Measurements from ENCODE around the gene OSTM1. TPM values are rescaled to one million over a fixed set of nuclear protein-coding genes. Genes with fewer than 3 reads are reported as not detected.

Gene OSTM1
- total RNA-seq, 1 experiment from 2014 or later = 277 TPM

- no peaks in the 10 kb centered on the region for H3K4me1 ChIP-seq (ENCODE audit: control insufficient read depth, insufficient read depth, low read length)
- DNase-seq (ENCODE audit: low read depth, low spot score) (no peak), ATAC-seq (peak; percentile 33)
- CTCF ChIA-PET = interaction anchor here (0.6 kb wide), 1 partner anchor 505 kb away, joined by 8 read pairs; no protein-coding TSS in a partner anchor
- no peak overlapping the region for H3K27ac ChIP-seq (ENCODE audit: low read length)
- no peak overlapping the region for H3K4me3 ChIP-seq (ENCODE audit: low read depth in 2 of 2, low read length in 2 of 2)
- no peaks in the 10 kb centered on the region for H3K27me3 ChIP-seq (ENCODE audit: control insufficient read depth, insufficient read depth, low read length)
- in situ Hi-C loops (cut with HindIII; ENCODE audit: low pct_unique_long_range_greater_than_20kb, low sequenced_read_pairs) (no loop called here), intact Hi-C loops (cut with micrococcal nuclease; ENCODE audit: unreplicated experiment) (no loop called here)
- H3K36me3 ChIP-seq (ENCODE audit: control insufficient read depth, insufficient read depth, low read length) = no peaks in the 10 kb centered on the region
- BruUV-seq (replicated peaks) = no TSS peak
- H3K9me3 ChIP-seq (ENCODE audit: control insufficient read depth, insufficient read depth, low read depth, low read length) = no peaks in the 10 kb centered on the region
- POLR2A ChIA-PET = no interaction called here
- TF ChIP-seq SIN3A (IDR thresholded peaks at IDR 0.05; ENCODE audit: borderline replicate concordance, insufficient read depth, low read depth, low read length) = no peak
- no peak for TF ChIP-seq POLR2AphosphoS5 (IDR thresholded peaks at IDR 0.05; ENCODE audit: low read depth, low read length)
- no peak for TF ChIP-seq TCF7L2 (IDR thresholded peaks at IDR 0.05; ENCODE audit: low read depth, low read length)
- TF ChIP-seq, protein P1, sequence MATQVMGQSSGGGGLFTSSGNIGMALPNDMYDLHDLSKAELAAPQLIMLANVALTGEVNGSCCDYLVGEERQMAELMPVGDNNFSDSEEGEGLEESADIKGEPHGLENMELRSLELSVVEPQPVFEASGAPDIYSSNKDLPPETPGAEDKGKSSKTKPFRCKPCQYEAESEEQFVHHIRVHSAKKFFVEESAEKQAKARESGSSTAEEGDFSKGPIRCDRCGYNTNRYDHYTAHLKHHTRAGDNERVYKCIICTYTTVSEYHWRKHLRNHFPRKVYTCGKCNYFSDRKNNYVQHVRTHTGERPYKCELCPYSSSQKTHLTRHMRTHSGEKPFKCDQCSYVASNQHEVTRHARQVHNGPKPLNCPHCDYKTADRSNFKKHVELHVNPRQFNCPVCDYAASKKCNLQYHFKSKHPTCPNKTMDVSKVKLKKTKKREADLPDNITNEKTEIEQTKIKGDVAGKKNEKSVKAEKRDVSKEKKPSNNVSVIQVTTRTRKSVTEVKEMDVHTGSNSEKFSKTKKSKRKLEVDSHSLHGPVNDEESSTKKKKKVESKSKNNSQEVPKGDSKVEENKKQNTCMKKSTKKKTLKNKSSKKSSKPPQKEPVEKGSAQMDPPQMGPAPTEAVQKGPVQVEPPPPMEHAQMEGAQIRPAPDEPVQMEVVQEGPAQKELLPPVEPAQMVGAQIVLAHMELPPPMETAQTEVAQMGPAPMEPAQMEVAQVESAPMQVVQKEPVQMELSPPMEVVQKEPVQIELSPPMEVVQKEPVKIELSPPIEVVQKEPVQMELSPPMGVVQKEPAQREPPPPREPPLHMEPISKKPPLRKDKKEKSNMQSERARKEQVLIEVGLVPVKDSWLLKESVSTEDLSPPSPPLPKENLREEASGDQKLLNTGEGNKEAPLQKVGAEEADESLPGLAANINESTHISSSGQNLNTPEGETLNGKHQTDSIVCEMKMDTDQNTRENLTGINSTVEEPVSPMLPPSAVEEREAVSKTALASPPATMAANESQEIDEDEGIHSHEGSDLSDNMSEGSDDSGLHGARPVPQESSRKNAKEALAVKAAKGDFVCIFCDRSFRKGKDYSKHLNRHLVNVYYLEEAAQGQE (IDR thresholded peaks at IDR 0.05; ENCODE audit: insufficient read depth in 1 of 2, low read depth in 2 of 2, low read length in 1 of 2) = no peak
- TF ChIP-seq, protein P2, sequence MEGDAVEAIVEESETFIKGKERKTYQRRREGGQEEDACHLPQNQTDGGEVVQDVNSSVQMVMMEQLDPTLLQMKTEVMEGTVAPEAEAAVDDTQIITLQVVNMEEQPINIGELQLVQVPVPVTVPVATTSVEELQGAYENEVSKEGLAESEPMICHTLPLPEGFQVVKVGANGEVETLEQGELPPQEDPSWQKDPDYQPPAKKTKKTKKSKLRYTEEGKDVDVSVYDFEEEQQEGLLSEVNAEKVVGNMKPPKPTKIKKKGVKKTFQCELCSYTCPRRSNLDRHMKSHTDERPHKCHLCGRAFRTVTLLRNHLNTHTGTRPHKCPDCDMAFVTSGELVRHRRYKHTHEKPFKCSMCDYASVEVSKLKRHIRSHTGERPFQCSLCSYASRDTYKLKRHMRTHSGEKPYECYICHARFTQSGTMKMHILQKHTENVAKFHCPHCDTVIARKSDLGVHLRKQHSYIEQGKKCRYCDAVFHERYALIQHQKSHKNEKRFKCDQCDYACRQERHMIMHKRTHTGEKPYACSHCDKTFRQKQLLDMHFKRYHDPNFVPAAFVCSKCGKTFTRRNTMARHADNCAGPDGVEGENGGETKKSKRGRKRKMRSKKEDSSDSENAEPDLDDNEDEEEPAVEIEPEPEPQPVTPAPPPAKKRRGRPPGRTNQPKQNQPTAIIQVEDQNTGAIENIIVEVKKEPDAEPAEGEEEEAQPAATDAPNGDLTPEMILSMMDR (IDR thresholded peaks at IDR 0.05) = no peak
Measured at GRCh38 chr6:107991772-107992550, 82.6 kb downstream of the OSTM1 start.

Other genes with a start within 250 kb of the OSTM1 start
- 172 TPM for gene SEC63, start 116.5 kb downstream of the OSTM1 start, total RNA-seq (2021; ENCODE audit: unreplicated experiment)
- 0.13 TPM for gene NR2E1, start 91.3 kb upstream of the OSTM1 start, total RNA-seq (2021; ENCODE audit: unreplicated experiment)
- 223 TPM for gene SNX3, start 186.3 kb upstream of the OSTM1 start, total RNA-seq (2021; ENCODE audit: unreplicated experiment)
- gene AFG1L, start 220.3 kb upstream of the OSTM1 start, total RNA-seq (2021; ENCODE audit: unreplicated experiment) = 12.4 TPM